HEK293 (cell line): Measurements from ENCODE around the gene CHRNA4.

ENCODE experiments used
- CTCF ChIA-PET: fragments of 350-600 bp; formaldehyde crosslinking; extraction: SDS; loops from one replicate; lab custom pipeline; 2021; ENCODE audit warnings: antibody characterized with exemption; lab: Yijun Ruan, JAX
- POLR2A ChIA-PET: fragments of 300-600 bp; formaldehyde crosslinking; extraction: SDS; loops from one replicate; lab custom pipeline; 2020; ENCODE audit warnings: antibody characterized with exemption, inconsistent platforms; lab: Yijun Ruan, JAX
- H3K27ac ChIP-seq: fragments of 200-500 bp; sonication (Bioruptor generic); 2 replicates; pipeline ENCODE4 v1.5.1; 2014; ENCODE audit warnings: low read depth, low read length, control low read depth, inconsistent platforms; ENCODE audit errors: extremely low read depth
- H3K36me3 ChIP-seq, 2 experiments: fragments of 200-500 bp in 1 of 2; sonication (Bioruptor generic) in 1 of 2; 1 replicate in 1 of 2; 2 replicates in 1 of 2; pipeline ENCODE4 v1.5.1; 2014 to 2017; ENCODE audit warnings: inconsistent platforms in 2 of 2, low read length in 2 of 2; ENCODE audit not compliant: control insufficient read depth in 2 of 2, insufficient read depth in 1 of 2
- H3K4me1 ChIP-seq: fragments of 200-500 bp; sonication (Bioruptor generic); 2 replicates; pipeline ENCODE4 v1.5.1; 2014; ENCODE audit warnings: mild to moderate bottlenecking, low read length, inconsistent platforms; ENCODE audit not compliant: control insufficient read depth, insufficient read depth
- H3K4me3 ChIP-seq: 2 replicates; pipeline ENCODE4 v1.5.1; 2011; ENCODE audit warnings: low read depth, mild to moderate bottlenecking, control low read depth, low read length, moderate library complexity
- H3K9me3 ChIP-seq: fragments of 200-500 bp; sonication (Bioruptor generic); 2 replicates; pipeline ENCODE4 v1.5.1; 2014; ENCODE audit warnings: low read depth, low read length, inconsistent platforms; ENCODE audit not compliant: control insufficient read depth, insufficient read depth
- GFI1B ChIP-seq: fragments of 450-650 bp; formaldehyde crosslinking; IDR thresholded peaks from 2 replicates; pipeline ENCODE4 v1.5.1; 2016; ENCODE audit warnings: missing biosample characterization, missing genetic modification characterization
- GLIS2 ChIP-seq: fragments of 450-650 bp; formaldehyde crosslinking; IDR thresholded peaks from 2 replicates; pipeline ENCODE4 v1.5.1; 2016; ENCODE audit warnings: missing biosample characterization, missing genetic modification characterization
- IKZF3 ChIP-seq: fragments of 450-650 bp; IDR thresholded peaks from 2 replicates; pipeline ENCODE4 v1.5.0; 2018; ENCODE audit warnings: missing biosample characterization, mild to moderate bottlenecking, missing genetic modification characterization, moderate library complexity
- KLF17 ChIP-seq: fragments of 450-650 bp; formaldehyde crosslinking; IDR thresholded peaks from 2 replicates; pipeline ENCODE4 v1.5.1; 2016; ENCODE audit warnings: missing biosample characterization, missing genetic modification characterization
- RBAK ChIP-seq: fragments of 450-650 bp; formaldehyde crosslinking; IDR thresholded peaks from 2 replicates; pipeline ENCODE4 v1.5.1; 2016; ENCODE audit warnings: missing biosample characterization, missing genetic modification characterization
- REPIN1 ChIP-seq: fragments of 450-650 bp; formaldehyde crosslinking; IDR thresholded peaks from 2 replicates; pipeline ENCODE4 v1.5.1; 2017; ENCODE audit warnings: missing biosample characterization, missing genetic modification characterization, low read depth
- SCRT1 ChIP-seq: fragments of 450-650 bp; formaldehyde crosslinking; IDR thresholded peaks from 2 replicates; pipeline ENCODE4 v1.5.1; 2016; ENCODE audit warnings: missing biosample characterization, missing genetic modification characterization, borderline replicate concordance
- SP3 ChIP-seq: fragments of 450-650 bp; formaldehyde crosslinking; IDR thresholded peaks from 2 replicates; pipeline ENCODE4 v1.5.1; 2016; ENCODE audit warnings: missing biosample characterization, missing genetic modification characterization
- TRIM28 ChIP-seq: IDR thresholded peaks from 2 replicates; pipeline ENCODE4 v1.6.1; 2011; ENCODE audit warnings: low read length, control low read depth, borderline replicate concordance
- ZBTB26 ChIP-seq: fragments of 450-650 bp; formaldehyde crosslinking; optimal IDR thresholded peaks from 2 replicates; pipeline ENCODE3; 2016; ENCODE audit warnings: missing biosample characterization, mild to moderate bottlenecking, missing genetic modification characterization
- ZNF146 ChIP-seq: fragments of 450-650 bp; formaldehyde crosslinking; IDR thresholded peaks from 2 replicates; pipeline ENCODE4 v1.5.1; 2016; ENCODE audit warnings: missing biosample characterization, missing genetic modification characterization
- ZNF174 ChIP-seq: fragments of 450-650 bp; formaldehyde crosslinking; IDR thresholded peaks from 2 replicates; pipeline ENCODE4 v1.5.0; 2017; ENCODE audit warnings: missing biosample characterization, mild to moderate bottlenecking, missing genetic modification characterization
- ZNF362 ChIP-seq: fragments of 450-650 bp; formaldehyde crosslinking; IDR thresholded peaks from 2 replicates; pipeline ENCODE4 v1.5.1; 2016; ENCODE audit warnings: missing biosample characterization, missing genetic modification characterization
- ZNF404 ChIP-seq: fragments of 450-650 bp; formaldehyde crosslinking; IDR thresholded peaks from 2 replicates; pipeline ENCODE4 v1.5.1; 2017; ENCODE audit warnings: missing biosample characterization, missing genetic modification characterization
- ZNF423 ChIP-seq: fragments of 450-650 bp; formaldehyde crosslinking; IDR thresholded peaks from 2 replicates; pipeline ENCODE4 v1.5.1; 2016; ENCODE audit warnings: missing biosample characterization, missing genetic modification characterization
- ZNF530 ChIP-seq: fragments of 450-650 bp; formaldehyde crosslinking; IDR thresholded peaks from 2 replicates; pipeline ENCODE4 v1.5.1; 2016; ENCODE audit warnings: low read depth, missing biosample characterization, missing genetic modification characterization
- ZNF571 ChIP-seq: fragments of 450-650 bp; formaldehyde crosslinking; IDR thresholded peaks from 2 replicates; pipeline ENCODE4 v1.5.0; 2017; ENCODE audit warnings: missing biosample characterization, missing genetic modification characterization
- ZNF585B ChIP-seq: fragments of 450-650 bp; formaldehyde crosslinking; IDR thresholded peaks from 2 replicates; pipeline ENCODE4 v1.5.1; 2016; ENCODE audit warnings: missing biosample characterization, missing genetic modification characterization
- ZNF654 ChIP-seq: fragments of 450-650 bp; formaldehyde crosslinking; IDR thresholded peaks from 2 replicates; pipeline ENCODE4 v1.5.1; 2016; ENCODE audit warnings: low read depth, missing biosample characterization, missing genetic modification characterization
- TF ChIP-seq, protein P1 (sequence below): fragments of 450-650 bp; formaldehyde crosslinking; IDR thresholded peaks from 2 replicates; pipeline ENCODE4 v1.5.1; 2017; ENCODE audit warnings: missing biosample characterization, missing genetic modification characterization
- TF ChIP-seq, protein P2 (sequence below): fragments of 450-650 bp; formaldehyde crosslinking; IDR thresholded peaks from 2 replicates; pipeline ENCODE4 v1.5.1; 2016; ENCODE audit warnings: missing biosample characterization, missing genetic modification characterization

Gene CHRNA4

DNA sequence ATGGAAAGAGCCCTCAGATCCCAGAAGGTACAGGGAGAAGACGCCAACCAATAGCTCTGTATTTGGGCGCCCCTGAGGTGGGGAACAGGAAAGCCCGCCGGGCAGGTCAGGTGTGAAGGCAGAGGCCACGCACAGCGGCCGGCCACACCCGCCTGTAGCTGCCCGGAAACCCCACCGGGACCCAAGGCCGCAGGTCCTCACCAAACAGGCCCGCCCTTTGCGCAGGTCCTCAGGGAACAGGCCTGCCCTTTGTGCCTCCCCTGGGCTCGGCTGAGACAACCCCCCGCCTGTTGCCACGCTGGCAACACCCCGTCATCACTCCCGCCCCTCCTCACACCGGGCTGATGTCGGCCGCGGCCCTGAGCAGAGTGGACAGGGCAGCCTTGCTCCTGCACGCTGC lies 44.9 kb upstream of the CHRNA4 start:
- CTCF ChIA-PET = interaction anchor here (0.5 kb wide), 1 partner anchor 29 kb away, joined by 3 read pairs; no protein-coding TSS in a partner anchor

GRCh38 chr20:63405102-63405730 lies 44.1 kb upstream of the CHRNA4 start:
- no peak overlapping the region for H3K4me3 ChIP-seq
- H3K27ac ChIP-seq = no peak overlapping the region
- POLR2A ChIA-PET = no interaction called here
- H3K36me3 ChIP-seq = no peaks in the 10 kb centered on the region
- CTCF ChIA-PET = no interaction called here
- TF ChIP-seq, protein P1, sequence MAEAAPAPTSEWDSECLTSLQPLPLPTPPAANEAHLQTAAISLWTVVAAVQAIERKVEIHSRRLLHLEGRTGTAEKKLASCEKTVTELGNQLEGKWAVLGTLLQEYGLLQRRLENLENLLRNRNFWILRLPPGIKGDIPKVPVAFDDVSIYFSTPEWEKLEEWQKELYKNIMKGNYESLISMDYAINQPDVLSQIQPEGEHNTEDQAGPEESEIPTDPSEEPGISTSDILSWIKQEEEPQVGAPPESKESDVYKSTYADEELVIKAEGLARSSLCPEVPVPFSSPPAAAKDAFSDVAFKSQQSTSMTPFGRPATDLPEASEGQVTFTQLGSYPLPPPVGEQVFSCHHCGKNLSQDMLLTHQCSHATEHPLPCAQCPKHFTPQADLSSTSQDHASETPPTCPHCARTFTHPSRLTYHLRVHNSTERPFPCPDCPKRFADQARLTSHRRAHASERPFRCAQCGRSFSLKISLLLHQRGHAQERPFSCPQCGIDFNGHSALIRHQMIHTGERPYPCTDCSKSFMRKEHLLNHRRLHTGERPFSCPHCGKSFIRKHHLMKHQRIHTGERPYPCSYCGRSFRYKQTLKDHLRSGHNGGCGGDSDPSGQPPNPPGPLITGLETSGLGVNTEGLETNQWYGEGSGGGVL (tag by site-specific recombination) = no peak
- TF ChIP-seq SCRT1 (tag by site-specific recombination) (no peak), KLF17 (tag by site-specific recombination) (0 out of 2 replicates have a peak, but pooled peaks have one; percentile 24)
- TF ChIP-seq, protein P2, sequence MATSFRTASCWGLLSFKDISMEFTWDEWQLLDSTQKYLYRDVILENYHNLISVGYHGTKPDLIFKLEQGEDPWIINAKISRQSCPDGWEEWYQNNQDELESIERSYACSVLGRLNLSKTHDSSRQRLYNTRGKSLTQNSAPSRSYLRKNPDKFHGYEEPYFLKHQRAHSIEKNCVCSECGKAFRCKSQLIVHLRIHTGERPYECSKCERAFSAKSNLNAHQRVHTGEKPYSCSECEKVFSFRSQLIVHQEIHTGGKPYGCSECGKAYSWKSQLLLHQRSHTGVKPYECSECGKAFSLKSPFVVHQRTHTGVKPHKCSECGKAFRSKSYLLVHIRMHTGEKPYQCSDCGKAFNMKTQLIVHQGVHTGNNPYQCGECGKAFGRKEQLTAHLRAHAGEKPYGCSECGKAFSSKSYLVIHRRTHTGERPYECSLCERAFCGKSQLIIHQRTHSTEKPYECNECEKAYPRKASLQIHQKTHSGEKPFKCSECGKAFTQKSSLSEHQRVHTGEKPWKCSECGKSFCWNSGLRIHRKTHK (tag by site-specific recombination) = no peak
- no peaks in the 10 kb centered on the region for H3K4me1 ChIP-seq
- no peaks in the 10 kb centered on the region for H3K9me3 ChIP-seq

More for the DNA sequence above, 44.9 kb upstream of the CHRNA4 start:
- Histone ChIP-seq H3K27ac (no peak overlapping the region), H3K9me3 (no peaks in the 10 kb centered on the region), H3K4me1 (no peaks in the 10 kb centered on the region)
- POLR2A ChIA-PET = no interaction called here
- TF ChIP-seq ZNF423 (tag by site-specific recombination) = no peak
- TF ChIP-seq RBAK (tag by site-specific recombination) = no peak
- TF ChIP-seq ZNF654 (tag by site-specific recombination) = no peak
- TF ChIP-seq ZNF146 (tag by site-specific recombination) = no peak
- TF ChIP-seq REPIN1 (tag by site-specific recombination) = no peak
- TF ChIP-seq ZNF404 (tag by site-specific recombination) = no peak
- TF ChIP-seq TRIM28 = no peak
- no peak for TF ChIP-seq IKZF3 (tag by site-specific recombination)
- TF ChIP-seq ZNF530 (tag by site-specific recombination) = no peak
- no peak for TF ChIP-seq ZNF174 (tag by site-specific recombination)
- no peak for TF ChIP-seq ZNF362 (tag by site-specific recombination)
- no peak for TF ChIP-seq ZNF585B (tag by site-specific recombination)
- no peak for TF ChIP-seq SP3 (tag by site-specific recombination)
- no peak for TF ChIP-seq ZNF571 (tag by site-specific recombination)
- no peak for TF ChIP-seq GLIS2 (tag by site-specific recombination)
- TF ChIP-seq ZBTB26 = no peak
- no peak for TF ChIP-seq GFI1B
- TF ChIP-seq, all 188 proteins: peak for 0
- Histone ChIP-seq H3K36me3 (no peaks in the 10 kb centered on the region), H3K4me3 (no peak overlapping the region)
